ENCODE measurements around the gene GAB2.
A peak's percentile ranks its signal among the peaks of the same experiment; 100 is the strongest.

- TF ChIP-seq POLR2A (IDR thresholded peaks at IDR 0.05; ENCODE audit: low read length) (peak; percentile 49), GATA1 (IDR thresholded peaks at IDR 0.05; ENCODE audit: low read depth, low read length) (no peak)
Observed at GRCh38 chr11:78313181-78313795, 104.3 kb downstream of the GAB2 start.

Data from erythroblast (primary cell).